Parathyroid adenoma (tissue), 2 donors: Measurements from ENCODE around the gene NRM.

Source experiments
- H2AFZ ChIP-seq: fragments of 300-600 bp; sonication (generic); one replicate; pipeline ENCODE4 v1.7.0; 2017; ENCODE audit warnings: antibody characterized with exemption, mild to moderate bottlenecking
- H3K27ac ChIP-seq: fragments of 300-600 bp; sonication (generic); one replicate; pipeline ENCODE4 v1.7.0; 2017
- H3K27me3 ChIP-seq: fragments of 300-600 bp; sonication (generic); one replicate; pipeline ENCODE4 v1.7.0; 2017; ENCODE audit warnings: low read length; ENCODE audit not compliant: control insufficient read depth, insufficient read depth
- H3K36me3 ChIP-seq: fragments of 300-600 bp; sonication (generic); one replicate; pipeline ENCODE4 v1.7.0; 2017; ENCODE audit warnings: low read length; ENCODE audit not compliant: control insufficient read depth, insufficient read depth
- H3K4me1 ChIP-seq: fragments of 300-600 bp; sonication (generic); one replicate; pipeline ENCODE4 v1.7.0; 2017; ENCODE audit warnings: control low read depth
- H3K4me2 ChIP-seq: fragments of 300-600 bp; sonication (generic); one replicate; pipeline ENCODE4 v1.7.0; 2017; ENCODE audit warnings: low read length
- H3K4me3 ChIP-seq: fragments of 300-600 bp; sonication (generic); one replicate; pipeline ENCODE4 v1.7.0; 2017; ENCODE audit warnings: low read depth, low read length
- H3K79me2 ChIP-seq: fragments of 300-600 bp; sonication (generic); one replicate; pipeline ENCODE4 v1.7.0; 2017; ENCODE audit warnings: control low read depth
- H3K9ac ChIP-seq: fragments of 300-600 bp; sonication (generic); one replicate; pipeline ENCODE4 v1.7.0; 2017; ENCODE audit warnings: mild to moderate bottlenecking
- H3K9me3 ChIP-seq: fragments of 300-600 bp; sonication (generic); one replicate; pipeline ENCODE4 v1.7.0; 2017; ENCODE audit warnings: low read length; ENCODE audit not compliant: control insufficient read depth
- TF ChIP-seq, protein P1 (sequence below): fragments of 300-600 bp; sonication (generic); IDR thresholded peaks from one replicate; pipeline ENCODE4 v1.7.0; 2017; ENCODE audit warnings: antibody characterized with exemption, mild to moderate bottlenecking
- donor health status: primary hyperparathyroidism.

The NRM gene

DNA sequence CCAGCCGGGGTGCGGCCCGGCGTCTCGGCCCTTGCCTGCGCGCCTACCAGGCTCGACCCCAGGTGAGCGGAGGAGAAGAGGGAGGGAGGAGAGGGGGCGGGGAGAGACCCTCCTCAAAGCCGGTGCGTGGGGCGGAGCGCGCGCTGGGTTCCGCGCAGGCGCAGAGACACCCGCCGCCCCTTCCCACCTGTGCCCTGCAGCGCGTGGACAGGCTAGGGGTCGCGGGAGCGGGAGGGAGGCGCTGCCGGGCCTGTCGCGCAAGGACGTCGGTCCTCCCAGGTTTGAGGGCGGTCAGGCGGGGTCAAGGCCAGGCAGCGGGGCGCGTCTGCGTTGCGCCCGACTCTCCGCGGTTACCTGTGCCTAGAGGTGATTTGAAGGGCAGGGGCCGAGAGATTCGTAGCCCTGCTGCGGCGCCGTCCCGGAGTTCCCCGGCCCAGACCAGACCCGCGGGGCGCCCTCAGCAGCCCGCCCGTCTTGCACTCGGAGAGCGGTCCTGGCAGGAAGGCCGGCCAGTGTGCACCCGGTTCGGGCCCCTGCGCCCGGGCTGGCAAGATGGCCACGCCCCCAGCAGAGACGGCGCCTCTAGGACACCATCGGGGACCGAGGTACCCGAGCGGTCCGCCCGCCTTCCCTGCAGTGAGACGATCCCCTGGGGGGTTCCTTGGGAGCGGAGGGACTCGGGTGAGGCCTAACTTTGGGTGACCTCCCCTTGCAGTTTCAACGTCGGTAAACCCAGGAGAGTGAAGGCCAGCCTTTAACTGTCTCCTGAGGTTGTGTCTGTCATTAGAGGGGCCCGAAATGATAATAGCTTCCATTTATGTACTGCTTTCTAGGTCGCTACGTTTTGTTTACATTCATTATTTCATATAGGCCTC lies 43.3 kb downstream of the NRM start:
- Histone ChIP-seq H3K4me1 (peaks cover 9% of the 10 kb centered on the region), H2AFZ (peak overlapping the region; percentile 100), H3K9ac (peak overlapping the region; percentile 93), H3K36me3 (no peaks in the 10 kb centered on the region), H3K79me2 (peaks cover 25% of the 10 kb centered on the region), H3K27ac (peak overlapping the region; percentile 95), H3K4me2 (peak overlapping the region; percentile 70), H3K9me3 (no peaks in the 10 kb centered on the region), H3K4me3 (peak overlapping the region; percentile 96), H3K27me3 (no peaks in the 10 kb centered on the region)
- TF ChIP-seq, protein P1, sequence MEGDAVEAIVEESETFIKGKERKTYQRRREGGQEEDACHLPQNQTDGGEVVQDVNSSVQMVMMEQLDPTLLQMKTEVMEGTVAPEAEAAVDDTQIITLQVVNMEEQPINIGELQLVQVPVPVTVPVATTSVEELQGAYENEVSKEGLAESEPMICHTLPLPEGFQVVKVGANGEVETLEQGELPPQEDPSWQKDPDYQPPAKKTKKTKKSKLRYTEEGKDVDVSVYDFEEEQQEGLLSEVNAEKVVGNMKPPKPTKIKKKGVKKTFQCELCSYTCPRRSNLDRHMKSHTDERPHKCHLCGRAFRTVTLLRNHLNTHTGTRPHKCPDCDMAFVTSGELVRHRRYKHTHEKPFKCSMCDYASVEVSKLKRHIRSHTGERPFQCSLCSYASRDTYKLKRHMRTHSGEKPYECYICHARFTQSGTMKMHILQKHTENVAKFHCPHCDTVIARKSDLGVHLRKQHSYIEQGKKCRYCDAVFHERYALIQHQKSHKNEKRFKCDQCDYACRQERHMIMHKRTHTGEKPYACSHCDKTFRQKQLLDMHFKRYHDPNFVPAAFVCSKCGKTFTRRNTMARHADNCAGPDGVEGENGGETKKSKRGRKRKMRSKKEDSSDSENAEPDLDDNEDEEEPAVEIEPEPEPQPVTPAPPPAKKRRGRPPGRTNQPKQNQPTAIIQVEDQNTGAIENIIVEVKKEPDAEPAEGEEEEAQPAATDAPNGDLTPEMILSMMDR: no peak

DNA sequence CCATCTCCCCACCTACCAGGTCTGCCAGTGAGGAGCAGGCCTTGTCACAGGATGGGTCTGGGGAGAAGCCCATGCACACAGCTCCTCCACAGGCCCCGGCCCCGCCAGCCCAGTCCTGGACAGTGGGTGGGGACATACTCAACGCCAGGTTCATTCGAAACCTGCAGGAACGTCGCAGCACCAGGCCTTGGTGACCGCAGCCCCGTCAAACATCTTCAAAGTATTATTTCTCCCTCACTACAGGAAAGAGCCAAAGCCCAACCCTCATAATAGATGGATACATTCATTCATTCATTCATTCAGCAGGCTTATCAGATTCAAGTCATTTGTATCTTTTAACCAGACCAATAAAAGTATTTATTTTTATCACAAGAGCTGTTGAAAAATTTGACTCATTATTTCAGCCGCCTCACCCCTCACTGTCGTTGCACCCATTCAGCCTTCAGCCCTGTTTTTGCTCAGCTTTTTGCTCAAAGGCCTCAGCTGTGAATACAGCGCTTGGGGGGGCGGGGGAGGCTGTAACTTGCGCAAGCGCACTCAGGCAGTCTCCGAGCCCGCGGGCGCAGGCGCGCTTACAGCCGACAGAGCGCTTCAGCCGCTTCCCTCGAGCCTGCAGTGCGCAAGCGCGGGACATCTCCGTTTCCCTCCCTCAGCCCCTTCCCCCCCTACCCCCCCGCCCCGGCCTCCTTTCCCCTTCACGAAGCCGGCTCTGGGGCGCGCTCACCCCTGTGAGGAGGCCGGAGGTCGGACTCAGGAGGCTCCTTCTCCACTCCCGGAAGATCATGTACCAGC lies 44.1 kb downstream of the NRM start, which contains the start of gene C6orf136:
C6orf136 (plus strand) TSS at position 684 of the 792 bp plus-strand sequence; CDS start at position 783, 99 bp downstream.
- Histone ChIP-seq H3K4me3 (peak within 1 kb of the TSS; percentile 96), H3K36me3 (no peaks in the 10 kb centered on the region), H3K27ac (peak within 1 kb of the TSS; percentile 95), H3K4me1 (peaks cover 9% of the 10 kb centered on the region), H3K4me2 (peak within 1 kb of the TSS; percentile 70), H3K9me3 (no peaks in the 10 kb centered on the region), H3K9ac (peak within 1 kb of the TSS; percentile 93), H3K79me2 (peaks cover 30% of the 10 kb centered on the region), H2AFZ (peak within 1 kb of the TSS; percentile 100), H3K27me3 (no peaks in the 10 kb centered on the region)
- TF ChIP-seq, protein P1: no peak

DNA sequence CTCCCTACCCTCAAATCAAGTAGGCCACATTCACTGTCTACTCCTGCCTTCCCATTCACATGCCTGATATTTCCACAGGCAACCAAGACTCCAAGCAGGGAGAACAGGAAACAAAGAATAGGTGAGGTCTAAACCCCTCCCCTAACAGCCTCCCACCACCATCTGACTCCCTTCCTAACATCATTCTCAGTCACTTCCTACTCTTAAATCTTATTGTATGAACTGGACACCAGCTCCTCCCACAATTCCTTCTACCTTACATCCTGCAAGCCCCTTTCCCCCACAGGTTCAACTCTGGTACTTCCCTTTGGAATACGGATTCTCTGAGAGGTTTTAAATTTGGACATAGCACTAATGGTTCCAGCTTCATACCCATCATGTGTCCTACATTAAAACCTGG lies 44.8 kb downstream of the NRM start:
- H3K79me2 ChIP-seq: peaks cover 31% of the 10 kb centered on the region
- H3K4me1 ChIP-seq: peaks cover 9% of the 10 kb centered on the region
- H3K36me3 ChIP-seq: no peaks in the 10 kb centered on the region
- H3K27me3 ChIP-seq: no peaks in the 10 kb centered on the region
- H2AFZ ChIP-seq: no peak overlapping the region
- no peaks in the 10 kb centered on the region for H3K9me3 ChIP-seq
- H3K9ac ChIP-seq: no peak overlapping the region
- H3K27ac ChIP-seq: peak overlapping the region; percentile 95
- H3K4me3 ChIP-seq: peak overlapping the region; percentile 96
- TF ChIP-seq, protein P1: no peak
- H3K4me2 ChIP-seq: peak overlapping the region; percentile 54

DNA sequence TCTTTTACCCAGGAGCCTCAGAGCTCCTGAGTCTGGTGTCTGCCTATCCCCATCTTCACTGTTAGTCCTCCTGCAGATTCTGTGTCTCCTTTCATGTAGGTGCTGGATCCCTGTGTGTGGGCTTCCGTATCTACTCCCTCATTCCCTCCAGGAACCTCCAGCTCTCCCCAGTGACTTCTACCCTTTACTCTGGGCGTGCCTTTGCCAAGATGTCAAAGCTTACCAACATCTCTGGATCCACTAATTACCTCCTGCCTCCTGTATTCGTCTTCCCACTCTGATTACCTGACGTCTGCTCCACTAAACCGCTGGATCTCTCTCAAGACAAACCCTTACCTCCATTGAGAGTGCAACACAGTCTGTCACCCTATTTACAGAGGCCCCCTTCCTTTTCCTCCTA lies 46.0 kb downstream of the NRM start:
- H3K4me2 ChIP-seq: no peak overlapping the region
- H3K4me3 ChIP-seq: no peak overlapping the region
- H3K36me3 ChIP-seq: no peaks in the 10 kb centered on the region
- H3K27me3 ChIP-seq: no peaks in the 10 kb centered on the region
- no peak overlapping the region for H3K9ac ChIP-seq
- H3K4me1 ChIP-seq: peaks cover 9% of the 10 kb centered on the region
- no peaks in the 10 kb centered on the region for H3K9me3 ChIP-seq
- peaks cover 33% of the 10 kb centered on the region for H3K79me2 ChIP-seq
- no peak overlapping the region for H3K27ac ChIP-seq
- no peak overlapping the region for H2AFZ ChIP-seq
- TF ChIP-seq, protein P1: no peak
